H1 (cell line): Measurements from ENCODE around the gene DNAJB6. TPM values are rescaled to one million over a fixed set of nuclear protein-coding genes. Genes with fewer than 3 reads are reported as not detected.

ENCODE experiments used
- CTCF ChIA-PET: fragments of 300-600 bp; sonication (Branson Sonifier 250); formaldehyde crosslinking; loops from one replicate; lab custom pipeline; 2021; ENCODE audit not compliant: partially characterized antibody; lab: Charles Lee
- POLR2A ChIA-PET: fragments of 300-600 bp; sonication (Branson Sonifier 250); formaldehyde crosslinking; loops from one replicate; lab custom pipeline; 2021; ENCODE audit warnings: inconsistent platforms; ENCODE audit not compliant: partially characterized antibody; lab: Charles Lee
- DNase-seq, 2 experiments: peaks; one replicate each; pipeline versions ENCODE4 v3.0.0 to v3.0.0-alpha.2; 2010 to 2022; ENCODE audit warnings: low spot score in 2 of 2, low read depth in 1 of 2, mixed read lengths in 1 of 2
- FAIRE-seq: peaks from 2 replicates; lab custom pipeline; 2011; peaks lifted over from hg19 to GRCh38; lab: Jason Lieb, UNC
- H2AFZ ChIP-seq: 2 replicates; pipeline ENCODE4 v1.8.1; 2012; ENCODE audit warnings: low read length, inconsistent platforms
- H2AK5ac ChIP-seq: 2 replicates; pipeline ENCODE4 v1.6.1; 2013; ENCODE audit warnings: low read depth, low read length
- H2BK120ac ChIP-seq: replicated peaks from 2 replicates; pipeline ENCODE3; 2013; ENCODE audit warnings: low read depth, low read length, inconsistent platforms
- H2BK12ac ChIP-seq: 2 replicates; pipeline ENCODE4 v1.6.1; 2013; ENCODE audit warnings: low read depth, low read length
- H2BK15ac ChIP-seq: 2 replicates; pipeline ENCODE4 v1.6.1; 2013; ENCODE audit warnings: low read length
- H2BK20ac ChIP-seq: 2 replicates; pipeline ENCODE4 v1.6.1; 2013; ENCODE audit warnings: low read length
- H2BK5ac ChIP-seq: 2 replicates; pipeline ENCODE4 v1.6.1; 2013; ENCODE audit warnings: low read depth, low read length
- H3K14ac ChIP-seq: 2 replicates; pipeline ENCODE4 v1.6.1; 2013; ENCODE audit warnings: inconsistent platforms; ENCODE audit not compliant: insufficient read length
- H3K18ac ChIP-seq: 2 replicates; pipeline ENCODE4 v1.6.1; 2013; ENCODE audit warnings: low read length; ENCODE audit errors: extremely low read depth
- H3K23ac ChIP-seq: 2 replicates; pipeline ENCODE4 v1.6.1; 2013; ENCODE audit warnings: inconsistent platforms; ENCODE audit not compliant: insufficient read length
- H3K23me2 ChIP-seq: 2 replicates; pipeline ENCODE4 v1.6.1; 2013; ENCODE audit warnings: low read depth, low read length
- H3K27ac ChIP-seq: 2 replicates; pipeline ENCODE4 v1.6.1; 2011; ENCODE audit warnings: low read depth, low read length, inconsistent platforms
- H3K27me3 ChIP-seq, 4 experiments: replicated peaks in 1 of 4; 1 replicate in 1 of 4; 2 replicates in 3 of 4; pipeline versions ENCODE4 v1.6.1 to v1.8.1; 2011 to 2013; ENCODE audit warnings: low read length in 3 of 4, mild to moderate bottlenecking in 3 of 4, inconsistent platforms in 2 of 4, mixed read lengths in 2 of 4, moderate library complexity in 1 of 4; ENCODE audit not compliant: control insufficient read depth in 3 of 4, insufficient read depth in 3 of 4; ENCODE audit errors: extremely low read depth in 1 of 4
- H3K36me3 ChIP-seq, 4 experiments: 2 replicates each; pipeline versions ENCODE4 v1.6.1 to v1.8.1; 2011 to 2013; ENCODE audit warnings: mild to moderate bottlenecking in 4 of 4, low read length in 3 of 4, moderate library complexity in 2 of 4, control low read depth in 1 of 4, inconsistent platforms in 1 of 4; ENCODE audit not compliant: insufficient read depth in 4 of 4, control insufficient read depth in 2 of 4
- H3K4ac ChIP-seq: replicated peaks from 2 replicates; pipeline ENCODE3; 2013; ENCODE audit warnings: low read length, low read depth, mixed read lengths, inconsistent platforms; ENCODE audit not compliant: insufficient read length
- H3K4me1 ChIP-seq, 4 experiments: replicated peaks in 1 of 4; 1 replicate in 1 of 4; 2 replicates in 3 of 4; pipeline versions ENCODE4 v1.6.1 to v1.8.1; 2011 to 2013; ENCODE audit warnings: low read length in 3 of 4, inconsistent platforms in 2 of 4, mixed read lengths in 1 of 4; ENCODE audit not compliant: insufficient read depth in 4 of 4, control insufficient read depth in 3 of 4
- H3K4me2 ChIP-seq, 2 experiments: 2 replicates each; pipeline versions ENCODE4 v1.6.1 to v1.8.1; 2011 to 2013; ENCODE audit warnings: low read depth in 2 of 2, low read length in 2 of 2, control low read depth in 1 of 2, inconsistent platforms in 1 of 2, mild to moderate bottlenecking in 1 of 2; ENCODE audit not compliant: insufficient read depth in 1 of 2
- H3K4me3 ChIP-seq, 4 experiments: fragments of 200-600, 300-600 bp in 1 of 4; sonication (generic), shearing (Covaris generic), sonication (Bioruptor Twin) in 1 of 4; 2 replicates each; pipeline versions ENCODE4 v1.5.1 to v1.8.1; 2011 to 2016; ENCODE audit warnings: low read length in 4 of 4, low read depth in 3 of 4, control low read depth in 2 of 4, inconsistent platforms in 2 of 4, mild to moderate bottlenecking in 2 of 4, mixed read lengths in 1 of 4, moderate library complexity in 1 of 4; ENCODE audit not compliant: insufficient read depth in 2 of 4; ENCODE audit errors: extremely low read depth in 1 of 4
- H3K56ac ChIP-seq: replicated peaks from 2 replicates; pipeline ENCODE3; 2013; ENCODE audit warnings: low read depth, mild to moderate bottlenecking, mixed read lengths, low read length, inconsistent platforms; ENCODE audit not compliant: insufficient read length
- H3K79me1 ChIP-seq: 2 replicates; pipeline ENCODE4 v1.6.1; 2013; ENCODE audit warnings: low read depth, low read length, control low read depth
- H3K79me2 ChIP-seq, 2 experiments: 2 replicates each; pipeline versions ENCODE4 v1.6.1 to v1.8.1; 2012 to 2013; ENCODE audit warnings: low read length in 2 of 2, mild to moderate bottlenecking in 2 of 2, inconsistent platforms in 1 of 2; ENCODE audit not compliant: insufficient read depth in 2 of 2, control insufficient read depth in 1 of 2
- H3K9ac ChIP-seq, 4 experiments: replicated peaks in 1 of 4; 1 replicate in 1 of 4; 2 replicates in 3 of 4; pipeline versions ENCODE4 v1.6.1 to v1.8.1; 2011 to 2013; ENCODE audit warnings: low read depth in 3 of 4, low read length in 3 of 4, control low read depth in 2 of 4, mild to moderate bottlenecking in 2 of 4, moderate library complexity in 2 of 4, inconsistent platforms in 1 of 4; ENCODE audit errors: extremely low read depth in 1 of 4
- H3K9me3 ChIP-seq, 2 experiments: 2 replicates each; pipeline versions ENCODE4 v1.6.1 to v1.8.1; 2012 to 2013; ENCODE audit warnings: mild to moderate bottlenecking in 2 of 2, moderate library complexity in 2 of 2, control low read depth in 1 of 2, inconsistent platforms in 1 of 2, low read depth in 1 of 2, low read length in 1 of 2, mixed read lengths in 1 of 2; ENCODE audit not compliant: insufficient read depth in 2 of 2
- H4K20me1 ChIP-seq, 2 experiments: replicated peaks in 1 of 2; 2 replicates each; pipeline versions ENCODE3 to v1.8.1; 2011 to 2013; ENCODE audit warnings: inconsistent platforms in 2 of 2, low read length in 2 of 2, mild to moderate bottlenecking in 1 of 2; ENCODE audit not compliant: insufficient read depth in 2 of 2, control insufficient read depth in 1 of 2
- H4K5ac ChIP-seq: 2 replicates; pipeline ENCODE4 v1.6.1; 2013; ENCODE audit warnings: low read length, low read depth, mixed read lengths, inconsistent platforms; ENCODE audit not compliant: insufficient read length
- H4K8ac ChIP-seq: 2 replicates; pipeline ENCODE4 v1.8.0; 2013; ENCODE audit warnings: mild to moderate bottlenecking, moderate library complexity, low read length, inconsistent platforms; ENCODE audit not compliant: insufficient read depth; ENCODE audit errors: extremely low read depth
- H4K91ac ChIP-seq: replicated peaks from 2 replicates; pipeline ENCODE3; 2013; ENCODE audit warnings: low read length, mixed read lengths, inconsistent platforms; ENCODE audit not compliant: insufficient read length
- CHD1 ChIP-seq: IDR thresholded peaks from 2 replicates; pipeline ENCODE4 v1.6.1; 2012; ENCODE audit warnings: low read depth, low read length, improper control_type of control experiment
- EP300 ChIP-seq, 2 experiments: IDR thresholded peaks; 1 replicate in 1 of 2; 2 replicates in 1 of 2; pipeline ENCODE4 v1.6.1; 2011 to 2012; ENCODE audit warnings: low read depth in 2 of 2, low read length in 2 of 2, mild to moderate bottlenecking in 2 of 2, borderline replicate concordance in 1 of 2, inconsistent platforms in 1 of 2, moderate library complexity in 1 of 2
- RBBP5 ChIP-seq: IDR thresholded peaks from 2 replicates; pipeline ENCODE4 v1.7.1; 2012; ENCODE audit warnings: low read depth, mild to moderate bottlenecking, inconsistent platforms, low read length, moderate library complexity, borderline replicate concordance
- RFX5 ChIP-seq: IDR thresholded peaks from 2 replicates; pipeline ENCODE4 v1.6.1; 2011; ENCODE audit warnings: low read depth, low read length, improper control_type of control experiment, borderline replicate concordance
- RXRA ChIP-seq: IDR thresholded peaks from 2 replicates; pipeline ENCODE4 v1.6.1; 2011; ENCODE audit warnings: low read depth, mild to moderate bottlenecking, low read length, moderate library complexity; ENCODE audit not compliant: insufficient read depth
- SP1 ChIP-seq: IDR thresholded peaks from 2 replicates; pipeline ENCODE4 v1.6.1; 2011; ENCODE audit warnings: low read depth, low read length
- TBP ChIP-seq: IDR thresholded peaks from 2 replicates; pipeline ENCODE4 v1.6.1; 2011; ENCODE audit warnings: low read depth, low read length, improper control_type of control experiment
- TCF12 ChIP-seq: IDR thresholded peaks from 2 replicates; pipeline ENCODE4 v1.6.1; 2011; ENCODE audit warnings: low read depth, mild to moderate bottlenecking, low read length
- WGBS, 2 experiments: shearing (Covaris generic) in 1 of 2; methylation state at CpG; one replicate each; pipeline versions ENCODE4 v1.1.6 to v1.1.7; 2013 to 2015; ENCODE audit warnings: low lambda C conversion rate in 2 of 2, mixed read lengths in 2 of 2, inconsistent platforms in 1 of 2, low coverage in 1 of 2, missing lambda C conversion rate in 1 of 2; ENCODE audit not compliant: insufficient replicate concordance in 2 of 2, insufficient coverage in 1 of 2, insufficient read length in 1 of 2; ENCODE audit errors: extremely low coverage in 1 of 2, missing lambda C conversion rate in 1 of 2; 5-methylcytosine and 5-hydroxymethylcytosine counted together
- polyA plus RNA-seq, 7 experiments: library from polyadenylated mRNA; depleted of rRNA in 3 of 7; stranded (reverse) in 5 of 7; unstranded in 2 of 7; fragments of >200 nt in 5 of 7; fragments of 200-250 nt in 2 of 7; gene quantifications; 1 replicate in 5 of 7; 2 replicates in 1 of 7; 4 replicates in 1 of 7; pipeline versions ENCODE4 v1.2.1 to v1.2.3, GENCODE V29; 2011 to 2013; ENCODE audit warnings: missing spikeins in 2 of 7, mixed read lengths in 2 of 7
- total RNA-seq: library from RNA; stranded (reverse); fragmentation: NEBNext Ultra II Directional; extraction: Animal tissue kit (Norgen Biotek cat#: 25700); gene quantifications from 2 replicates; pipeline ENCODE4 v1.2.1, GENCODE V29; 2021
- TF ChIP-seq, protein P1 (sequence below): IDR thresholded peaks from 2 replicates; pipeline ENCODE4 v1.6.1; 2012; ENCODE audit warnings: inconsistent platforms

DNAJB6 gene
- total and polyA plus RNA-seq, 2 of the 8 experiments (the other 6 are each of a cell fraction or from before 2014, with no cell fraction given), result 166 to 295 TPM

DNA sequence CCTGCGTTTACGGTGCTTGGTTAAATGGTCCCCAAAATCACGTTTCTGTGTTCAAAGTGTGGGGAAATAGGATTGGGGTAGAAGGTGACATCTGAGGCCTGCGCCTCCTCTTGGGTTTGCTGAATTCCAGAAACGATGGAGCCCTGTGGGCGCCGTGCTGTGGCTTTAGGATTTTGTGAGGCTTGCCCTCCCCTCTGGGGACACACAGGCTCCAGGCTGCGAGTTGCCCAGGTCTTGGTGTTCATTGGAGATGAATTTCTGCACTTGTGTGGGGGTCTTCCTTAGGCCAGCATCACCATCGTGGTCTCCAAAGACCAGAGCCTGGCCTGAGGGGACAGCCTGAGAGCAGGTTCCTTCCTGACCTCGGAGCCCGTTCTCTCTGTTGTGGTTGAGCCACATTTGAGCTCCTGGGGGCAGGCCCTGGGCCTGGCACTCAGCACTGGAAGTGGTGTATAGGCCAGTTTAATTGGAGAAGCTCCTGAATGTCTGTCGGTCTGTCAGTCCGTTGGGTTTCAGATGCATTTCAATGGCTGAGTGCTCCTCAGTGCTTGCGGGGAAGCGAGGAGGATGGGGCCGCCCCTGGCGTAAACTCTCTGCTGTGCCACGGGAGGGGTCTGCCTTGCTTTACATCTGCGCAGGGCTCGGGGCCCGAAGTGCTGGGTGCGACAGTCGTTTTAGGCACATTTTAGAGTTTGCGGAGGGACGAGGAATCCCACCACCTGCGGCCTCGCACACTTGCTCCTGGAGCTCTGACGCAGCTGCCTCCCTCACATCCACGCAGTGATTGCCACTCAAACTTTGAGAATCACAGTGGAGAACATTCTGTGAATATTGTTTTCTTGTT, 71.7 kb downstream of the DNAJB6 start:
- H3K79me1 ChIP-seq, result peaks cover 11% of the 10 kb centered on the region; the same call in 1 of the 2 replicates
- no peak overlapping the region for H2BK20ac ChIP-seq
- no peak overlapping the region for H4K8ac ChIP-seq
- H2BK120ac ChIP-seq, result no peak overlapping the region
- no peaks in the 10 kb centered on the region for H3K27me3 ChIP-seq
- no peak overlapping the region for H3K56ac ChIP-seq
- 91% methylated on average over 29 of the region's 29 CpGs; no CpG with 5 or more reads in 1 of the 2 experiments for WGBS, 2 experiments
- no peak overlapping the region for H3K4me3 ChIP-seq
- no peak overlapping the region for H3K4me2 ChIP-seq
- no peak overlapping the region for H4K91ac ChIP-seq
- peaks cover 0 to 31% (median 14%) of the 10 kb centered on the region in 4 experiments; a peak in 4 of 8 replicates for H3K36me3 ChIP-seq
- ChIA-PET POLR2A (interaction anchor here (0.7 to 1.2 kb wide), 3 partner anchors 9 to 14 kb away, joined by 3 to 5 read pairs (median 4); no protein-coding TSS in a partner anchor), CTCF (interaction anchor here (0.6 to 1.6 kb wide), 4 partner anchors 7 to 53 kb away, joined by 3 to 6 read pairs (median 4); no protein-coding TSS in a partner anchor)
- no peak overlapping the region for H2AK5ac ChIP-seq
- no peak overlapping the region for H3K23ac ChIP-seq
- H2BK15ac ChIP-seq, result no peak overlapping the region
- no peaks in the 10 kb centered on the region for H3K23me2 ChIP-seq
- peaks cover 5 to 14% (median 10%) of the 10 kb centered on the region in 4 experiments for H3K4me1 ChIP-seq
- H3K79me2 ChIP-seq, result peaks cover 0 to 31% of the 10 kb centered on the region in 2 experiments; a peak in 2 of 4 replicates
- no peak overlapping the region for H3K27ac ChIP-seq
- no peaks in the 10 kb centered on the region for H3K9me3 ChIP-seq
- peaks cover 21 to 27% of the 10 kb centered on the region in 2 experiments for H4K20me1 ChIP-seq
- no peak overlapping the region for H3K18ac ChIP-seq
- H2BK5ac ChIP-seq, result peak overlapping the region; percentile 66; the same call in 1 of the 2 replicates
- no peak overlapping the region for H3K14ac ChIP-seq
- no peak overlapping the region for H3K9ac ChIP-seq
- no peak overlapping the region for H2AFZ ChIP-seq
- no peak overlapping the region for H2BK12ac ChIP-seq
- FAIRE-seq (no peak), DNase-seq (no peak)
- H3K4ac ChIP-seq, result no peak overlapping the region
- no peak overlapping the region for H4K5ac ChIP-seq
- no peak for TF ChIP-seq RXRA
- no peak for TF ChIP-seq TCF12
- TF ChIP-seq TBP, result no peak
- TF ChIP-seq SP1, result no peak
- no peak for TF ChIP-seq CHD1
- TF ChIP-seq RBBP5, result no peak
- TF ChIP-seq, protein P1, sequence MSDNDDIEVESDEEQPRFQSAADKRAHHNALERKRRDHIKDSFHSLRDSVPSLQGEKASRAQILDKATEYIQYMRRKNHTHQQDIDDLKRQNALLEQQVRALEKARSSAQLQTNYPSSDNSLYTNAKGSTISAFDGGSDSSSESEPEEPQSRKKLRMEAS, result no peak
- TF ChIP-seq EP300 (IDR thresholded peaks at IDR 0.05; ENCODE audit: borderline replicate concordance in 1 of 2, low read depth in 2 of 2, low read length in 2 of 2), result no peak
- no peak for TF ChIP-seq RFX5
